CD4-positive, CD25-positive, alpha-beta regulatory T cell (primary cell): Measurements from ENCODE around the gene CACNA1S. TPM values are rescaled to one million over a fixed set of nuclear protein-coding genes. Genes with fewer than 3 reads are reported as not detected.

Experiments used
- ATAC-seq, 2 donors: fragments of 150-1000 bp; cut with Tn5 transposase; one replicate each; pipeline ENCODE4 v1.10.0; 2021; ENCODE audit warnings: low read depth in 2 of 2, moderate number of reproducible peaks in 2 of 2, moderate library complexity in 1 of 2
- DNase-seq, 3 donors: peaks; one replicate each; pipeline versions ENCODE4 v3.0.0 to v3.0.0-alpha.2; 2012 to 2022; ENCODE audit warnings: mixed read lengths in 1 of 3
- H3K27ac ChIP-seq: one replicate; pipeline ENCODE4 v1.7.0; 2013; ENCODE audit warnings: mild to moderate bottlenecking, low read length; ENCODE audit not compliant: insufficient read depth, poor library complexity, severe bottlenecking
- H3K27me3 ChIP-seq: one replicate; pipeline ENCODE4 v1.7.0; 2013; ENCODE audit warnings: low read length; ENCODE audit not compliant: control insufficient read depth, insufficient read depth
- H3K36me3 ChIP-seq: one replicate; pipeline ENCODE4 v1.7.0; 2013; ENCODE audit warnings: mild to moderate bottlenecking, low read length, moderate library complexity; ENCODE audit not compliant: control insufficient read depth, insufficient read depth
- H3K4me1 ChIP-seq: 2 replicates; pipeline ENCODE4 v1.7.0; 2013; ENCODE audit warnings: mild to moderate bottlenecking, low read length; ENCODE audit not compliant: insufficient read depth, control insufficient read depth, poor library complexity, severe bottlenecking
- H3K4me3 ChIP-seq: one replicate; pipeline ENCODE4 v1.7.0; 2013; ENCODE audit warnings: low read depth, mild to moderate bottlenecking, low read length, moderate library complexity
- H3K9me3 ChIP-seq, 2 experiments: 1 replicate in 1 of 2; 2 replicates in 1 of 2; pipeline ENCODE4 v1.7.0; 2013; ENCODE audit warnings: low read length in 2 of 2, mild to moderate bottlenecking in 1 of 2, moderate library complexity in 1 of 2; ENCODE audit not compliant: control insufficient read depth in 2 of 2
- H3K27ac Mint-ChIP-seq, 3 donors: one replicate each; pipeline ENCODE4 v1.8.0; 2020 to 2022; ENCODE audit warnings: mild to moderate bottlenecking in 3 of 3, mixed read lengths in 3 of 3, moderate library complexity in 2 of 3
- H3K27me3 Mint-ChIP-seq: one replicate; pipeline ENCODE4 v1.8.0; 2022; ENCODE audit warnings: mild to moderate bottlenecking, mixed read lengths
- H3K36me3 Mint-ChIP-seq: one replicate; pipeline ENCODE4 v1.8.0; 2020; ENCODE audit warnings: mixed read lengths
- H3K4me1 Mint-ChIP-seq, 4 donors: one replicate each; pipeline ENCODE4 v1.8.0; 2020 to 2022; ENCODE audit warnings: mixed read lengths in 4 of 4, mild to moderate bottlenecking in 1 of 4
- H3K4me3 Mint-ChIP-seq, 4 donors: one replicate each; pipeline ENCODE4 v1.8.0; 2020 to 2022; ENCODE audit warnings: mild to moderate bottlenecking in 4 of 4, mixed read lengths in 4 of 4, moderate library complexity in 3 of 4
- H3K9me3 Mint-ChIP-seq, 7 donors: one replicate each; pipeline ENCODE4 v1.8.0; 2020 to 2022; ENCODE audit warnings: mixed read lengths in 7 of 7, mild to moderate bottlenecking in 3 of 7, moderate library complexity in 2 of 7
- polyA plus RNA-seq, 4 donors: library from polyadenylated mRNA; unstranded; fragments of 300-500 nt; fragmentation: Illumina TruSeq; gene quantifications; one replicate each; pipeline ENCODE4 v1.2.3, GENCODE V29; 2021
- total RNA-seq: library from RNA; stranded (reverse); gene quantifications from one replicate; pipeline ENCODE4 v1.2.3, GENCODE V29; 2022

CACNA1S gene
- total and polyA plus RNA-seq, 5 donors from 2014 or later, result not detected

GRCh38 chr1:201026836-201027235 lies 85.4 kb downstream of the CACNA1S start:
- peaks cover 31% of the 10 kb centered on the region for H3K4me1 ChIP-seq
- Mint-ChIP-seq H3K27ac (peak overlapping the region in 2 of 3 donors; percentile 52 to 64), H3K27me3 (peaks cover 4% of the 10 kb centered on the region), H3K4me3 (peak overlapping the region in 1 of 4 donors; percentile 65), H3K9me3 (peaks cover 0 to 1% (median 0%) of the 10 kb centered on the region in 7 donors), H3K4me1 (peaks cover 9 to 45% (median 21%) of the 10 kb centered on the region in 4 donors), H3K36me3 (no peaks in the 10 kb centered on the region)
- H3K9me3 ChIP-seq, result no peaks in the 10 kb centered on the region
- H3K27ac ChIP-seq, result no peak overlapping the region
- no peaks in the 10 kb centered on the region for H3K27me3 ChIP-seq
- ATAC-seq (no peak), DNase-seq (no peak)
- no peaks in the 10 kb centered on the region for H3K36me3 ChIP-seq
- no peak overlapping the region for H3K4me3 ChIP-seq

DNA sequence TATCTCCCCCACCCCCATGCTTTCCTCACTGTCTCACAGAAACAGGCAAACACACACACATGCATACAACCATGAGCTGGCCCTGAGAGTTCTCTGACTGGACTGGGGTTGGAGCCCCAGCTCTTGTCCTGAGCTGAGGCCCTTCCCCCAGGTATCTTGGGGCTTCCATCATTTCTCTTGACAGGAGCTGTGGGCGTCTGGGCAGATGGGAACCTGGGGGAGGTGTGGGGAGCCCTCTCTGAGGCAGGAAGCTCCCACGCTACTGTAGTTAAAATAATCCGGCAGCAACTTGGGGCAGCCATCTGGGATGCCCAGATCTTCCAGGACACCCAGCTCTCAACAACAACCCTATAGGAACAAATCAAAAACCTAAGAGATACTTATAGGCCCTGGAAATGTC lies 86.0 kb downstream of the CACNA1S start:
- Histone ChIP-seq H3K27me3 (no peaks in the 10 kb centered on the region), H3K36me3 (no peaks in the 10 kb centered on the region), H3K9me3 (no peaks in the 10 kb centered on the region), H3K4me1 (peaks cover 37% of the 10 kb centered on the region), H3K27ac (no peak overlapping the region), H3K4me3 (no peak overlapping the region)
- peaks cover 0 to 1% (median 0%) of the 10 kb centered on the region in 7 donors for H3K9me3 Mint-ChIP-seq
- H3K27ac Mint-ChIP-seq, result peak overlapping the region in 2 of 3 donors; percentile 28 to 52
- H3K36me3 Mint-ChIP-seq, result no peaks in the 10 kb centered on the region
- peaks cover 4% of the 10 kb centered on the region for H3K27me3 Mint-ChIP-seq
- no peak for ATAC-seq
- peaks cover 9 to 51% (median 24%) of the 10 kb centered on the region in 4 donors for H3K4me1 Mint-ChIP-seq
- DNase-seq, result no peak
- peak overlapping the region in 2 of 4 donors; percentile 65 to 67 for H3K4me3 Mint-ChIP-seq

DNA sequence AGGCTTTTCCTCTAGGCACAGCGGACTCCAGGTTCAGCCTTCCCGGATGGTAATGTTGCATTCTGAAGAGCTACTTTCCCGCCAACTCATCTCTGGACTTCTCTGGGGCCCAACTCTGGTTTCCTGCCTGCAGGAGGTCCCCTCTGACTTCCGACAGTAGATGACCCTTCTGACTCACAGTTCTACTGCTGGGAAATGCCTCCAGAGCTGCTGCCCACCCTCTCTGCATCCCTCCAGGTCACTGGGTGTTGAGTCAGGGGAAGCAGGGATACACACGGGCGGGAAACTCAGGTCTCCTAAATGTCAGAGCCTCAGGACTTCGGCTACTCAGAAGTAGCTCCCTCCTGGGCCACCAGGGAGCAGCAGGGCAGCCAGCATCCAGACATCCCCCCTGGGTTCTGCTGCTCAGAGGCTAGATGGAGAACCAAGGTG lies 86.6 kb downstream of the CACNA1S start:
- H3K27me3 ChIP-seq, result no peaks in the 10 kb centered on the region
- ATAC-seq (no peak), DNase-seq (peak in 1 of 3 donors; percentile 32)
- H3K9me3 Mint-ChIP-seq, result peaks cover 0 to 1% (median 0%) of the 10 kb centered on the region in 7 donors
- H3K4me1 ChIP-seq, result peaks cover 44% of the 10 kb centered on the region
- H3K27me3 Mint-ChIP-seq, result peaks cover 4% of the 10 kb centered on the region
- no peak overlapping the region for H3K27ac ChIP-seq
- H3K4me1 Mint-ChIP-seq, result peaks cover 9 to 58% (median 26%) of the 10 kb centered on the region in 4 donors
- H3K36me3 Mint-ChIP-seq, result no peaks in the 10 kb centered on the region
- H3K36me3 ChIP-seq, result no peaks in the 10 kb centered on the region
- H3K27ac Mint-ChIP-seq, result peak overlapping the region in 2 of 3 donors; percentile 28 to 52
- H3K4me3 Mint-ChIP-seq, result peak overlapping the region in 1 of 4 donors; percentile 54
- H3K9me3 ChIP-seq, result no peaks in the 10 kb centered on the region
- H3K4me3 ChIP-seq, result no peak overlapping the region

DNA sequence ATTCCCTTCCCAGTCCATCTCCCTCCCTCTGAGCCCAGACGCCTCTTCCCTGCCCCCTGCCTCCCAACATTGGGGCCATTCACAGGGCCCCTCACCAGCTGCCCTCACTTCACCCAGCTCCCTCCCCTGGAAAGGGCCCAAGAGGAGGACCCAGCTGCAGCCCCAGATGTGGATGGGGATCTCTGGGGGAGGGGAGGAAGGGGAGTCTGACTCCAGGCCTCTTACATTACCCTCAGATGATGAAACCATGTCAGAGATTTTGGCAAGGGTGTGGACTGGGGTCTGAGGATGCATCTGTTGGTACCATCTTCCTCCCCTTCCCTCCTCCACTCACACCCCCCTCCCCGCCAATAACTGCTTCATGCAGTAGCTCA lies 87.6 kb downstream of the CACNA1S start:
- H3K4me3 Mint-ChIP-seq, result peak overlapping the region in 1 of 4 donors; percentile 54
- H3K27me3 ChIP-seq, result no peaks in the 10 kb centered on the region
- no peaks in the 10 kb centered on the region for H3K9me3 Mint-ChIP-seq
- no peaks in the 10 kb centered on the region for H3K36me3 ChIP-seq
- no peaks in the 10 kb centered on the region for H3K9me3 ChIP-seq
- H3K27me3 Mint-ChIP-seq, result peaks cover 4% of the 10 kb centered on the region
- no peak overlapping the region for H3K27ac Mint-ChIP-seq
- no peak overlapping the region for H3K27ac ChIP-seq
- peaks cover 9 to 68% (median 33%) of the 10 kb centered on the region in 4 donors for H3K4me1 Mint-ChIP-seq
- DNase-seq (no peak), ATAC-seq (no peak)
- no peaks in the 10 kb centered on the region for H3K36me3 Mint-ChIP-seq
- H3K4me3 ChIP-seq, result no peak overlapping the region
- peaks cover 54% of the 10 kb centered on the region for H3K4me1 ChIP-seq

- H3K4me3 ChIP-seq, result peak overlapping the region; percentile 54
- H3K36me3 ChIP-seq, result no peaks in the 10 kb centered on the region
- no peaks in the 10 kb centered on the region for H3K27me3 ChIP-seq
- Mint-ChIP-seq H3K36me3 (no peaks in the 10 kb centered on the region), H3K9me3 (no peaks in the 10 kb centered on the region), H3K27me3 (peaks cover 4% of the 10 kb centered on the region), H3K27ac (peak overlapping the region in 1 of 3 donors; percentile 20), H3K4me1 (peaks cover 12 to 73% (median 38%) of the 10 kb centered on the region in 4 donors), H3K4me3 (peak overlapping the region; percentile 50 to 59 (median 56))
- no peak for DNase-seq
- no peaks in the 10 kb centered on the region for H3K9me3 ChIP-seq
- no peak for ATAC-seq
- no peak overlapping the region for H3K27ac ChIP-seq
- H3K4me1 ChIP-seq, result peaks cover 59% of the 10 kb centered on the region
Observed at GRCh38 chr1:201023920-201024624, 88.2 kb downstream of the CACNA1S start.

DNA sequence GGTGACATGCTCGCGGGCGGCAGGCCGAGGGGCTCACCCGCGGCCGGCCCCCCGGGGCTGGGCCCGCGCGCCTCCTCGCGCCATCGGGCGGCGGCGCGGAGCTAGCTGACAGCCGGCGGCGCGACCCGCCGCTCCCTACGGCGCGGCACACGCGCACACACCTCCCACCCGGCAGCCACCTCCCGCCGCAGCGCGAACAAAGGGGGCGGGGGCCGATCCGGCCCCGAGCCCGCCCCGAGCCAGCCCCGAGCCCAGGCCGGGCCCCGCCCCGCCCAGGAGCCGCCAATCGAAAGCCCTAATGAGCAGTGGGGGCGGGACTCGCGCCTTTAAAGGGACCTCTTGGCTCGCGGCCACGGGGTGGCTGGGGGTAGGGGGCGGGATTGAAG lies 88.7 kb downstream of the CACNA1S start, which contains the start of gene KIF21B:
Gene KIF21B (minus strand): TSS at position 198 of the 386 bp plus-strand sequence. CDS start 331 bp downstream, outside the sequence.
- no peaks in the 10 kb centered on the region for H3K9me3 Mint-ChIP-seq
- H3K36me3 ChIP-seq, result no peaks in the 10 kb centered on the region
- peaks cover 4% of the 10 kb centered on the region for H3K27me3 Mint-ChIP-seq
- peaks cover 12 to 79% (median 42%) of the 10 kb centered on the region in 4 donors for H3K4me1 Mint-ChIP-seq
- H3K9me3 ChIP-seq, result no peaks in the 10 kb centered on the region
- H3K27ac Mint-ChIP-seq, result peak within 1 kb of the TSS; percentile 92 to 98 (median 96)
- DNase-seq (peak; percentile 89 to 91 (median 91)), ATAC-seq (peak; percentile 83)
- peak within 1 kb of the TSS; percentile 87 for H3K27ac ChIP-seq
- peak within 1 kb of the TSS; percentile 86 for H3K4me3 ChIP-seq
- no peaks in the 10 kb centered on the region for H3K27me3 ChIP-seq
- H3K4me3 Mint-ChIP-seq, result peak within 1 kb of the TSS; percentile 97 to 99 (median 98)
- H3K36me3 Mint-ChIP-seq, result no peaks in the 10 kb centered on the region
- H3K4me1 ChIP-seq, result peaks cover 65% of the 10 kb centered on the region

GRCh38 chr1:201022820-201023516 lies 89.3 kb downstream of the CACNA1S start:
- H3K4me3 ChIP-seq, result peak overlapping the region; percentile 86
- H3K4me1 Mint-ChIP-seq, result peaks cover 12 to 82% (median 47%) of the 10 kb centered on the region in 4 donors

More at GRCh38 chr1:201022820-201023516, 89.3 kb downstream of the CACNA1S start:
- H3K27me3 Mint-ChIP-seq, result peaks cover 4% of the 10 kb centered on the region
- H3K27me3 ChIP-seq, result no peaks in the 10 kb centered on the region
- ATAC-seq (no peak), DNase-seq (peak; percentile 12 to 67 (median 41))
- H3K9me3 ChIP-seq, result no peaks in the 10 kb centered on the region
- no peaks in the 10 kb centered on the region for H3K36me3 ChIP-seq
- peaks cover 70% of the 10 kb centered on the region for H3K4me1 ChIP-seq
- H3K27ac ChIP-seq, result peak overlapping the region; percentile 87
- H3K9me3 Mint-ChIP-seq, result no peaks in the 10 kb centered on the region
- H3K36me3 Mint-ChIP-seq, result peaks cover 4% of the 10 kb centered on the region
- H3K27ac Mint-ChIP-seq, result peak overlapping the region; percentile 92 to 98 (median 96)
- peak overlapping the region; percentile 97 to 99 (median 98) for H3K4me3 Mint-ChIP-seq
